CD4-positive, alpha-beta T cell treated with Interferon alpha-2 for 1 hour (primary cell): ENCODE data around the gene APOBEC3F.

Source experiments
- DNase-seq, 2 donors: peaks; one replicate each; pipeline ENCODE4 v3.0.0-alpha.2; 2020 to 2022

APOBEC3F gene

GRCh38 chr22:39094717-39095389 is 54.2 kb downstream of the APOBEC3F start:
- peak in 1 of 2 donors; percentile 57 for DNase-seq

- DNase-seq: no peak
Measured at GRCh38 chr22:39095971-39096370, 55.3 kb downstream of the APOBEC3F start.

- DNase-seq: peak; percentile 35 to 64
Measured at GRCh38 chr22:39097098-39098020, 56.7 kb downstream of the APOBEC3F start, which contains the start of gene APOBEC3H. TSS of gene APOBEC3H (plus strand) at chr22:39097244. CDS start at chr22:39100279, 3,035 bp downstream.

GRCh38 chr22:39098026-39098425 is 57.4 kb downstream of the APOBEC3F start:
- DNase-seq: no peak

GRCh38 chr22:39098576-39098975 is 57.9 kb downstream of the APOBEC3F start:
- DNase-seq: no peak

GRCh38 chr22:39101226-39101625 is 60.6 kb downstream of the APOBEC3F start:
- no peak for DNase-seq

- DNase-seq: no peak
Measured at GRCh38 chr22:39103431-39103830, 62.8 kb downstream of the APOBEC3F start.
